Stimulated activated CD8-positive, alpha-beta memory T cell treated with anti-CD3 and anti-CD28 coated beads, Interleukin-7, amount 100 ng/mL, for 48 hours (primary cell): ENCODE data around the gene CACNA1C.

ENCODE experiments used
- DNase-seq, 2 donors: peaks; one replicate each; pipeline ENCODE4 v3.0.0-alpha.2; 2020; ENCODE audit warnings: low read depth in 1 of 2; ENCODE audit errors: extremely low read depth in 1 of 2

CACNA1C gene

DNA sequence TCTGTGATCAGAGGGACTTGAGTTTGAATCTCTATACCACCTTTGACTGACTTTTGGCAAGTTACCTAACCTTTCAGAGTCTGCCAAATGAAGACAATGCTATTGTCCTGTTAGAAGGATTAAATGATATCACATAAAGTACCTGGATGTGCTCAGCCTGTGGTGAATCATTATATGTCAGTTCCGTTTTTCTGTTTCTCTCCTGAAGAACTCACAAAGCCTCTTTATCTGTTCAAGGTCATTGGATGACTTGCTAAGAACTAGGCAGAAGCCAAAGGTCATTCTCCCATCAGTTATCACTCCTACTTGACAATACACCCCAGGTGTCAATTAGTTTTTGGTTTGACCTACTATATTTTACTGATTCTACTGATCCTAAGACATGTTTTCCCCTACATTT is 174.6 kb downstream of the CACNA1C start:
- DNase-seq: no peak

- DNase-seq: no peak
Measured at GRCh38 chr12:2228535-2228934, 175.7 kb downstream of the CACNA1C start.

DNA sequence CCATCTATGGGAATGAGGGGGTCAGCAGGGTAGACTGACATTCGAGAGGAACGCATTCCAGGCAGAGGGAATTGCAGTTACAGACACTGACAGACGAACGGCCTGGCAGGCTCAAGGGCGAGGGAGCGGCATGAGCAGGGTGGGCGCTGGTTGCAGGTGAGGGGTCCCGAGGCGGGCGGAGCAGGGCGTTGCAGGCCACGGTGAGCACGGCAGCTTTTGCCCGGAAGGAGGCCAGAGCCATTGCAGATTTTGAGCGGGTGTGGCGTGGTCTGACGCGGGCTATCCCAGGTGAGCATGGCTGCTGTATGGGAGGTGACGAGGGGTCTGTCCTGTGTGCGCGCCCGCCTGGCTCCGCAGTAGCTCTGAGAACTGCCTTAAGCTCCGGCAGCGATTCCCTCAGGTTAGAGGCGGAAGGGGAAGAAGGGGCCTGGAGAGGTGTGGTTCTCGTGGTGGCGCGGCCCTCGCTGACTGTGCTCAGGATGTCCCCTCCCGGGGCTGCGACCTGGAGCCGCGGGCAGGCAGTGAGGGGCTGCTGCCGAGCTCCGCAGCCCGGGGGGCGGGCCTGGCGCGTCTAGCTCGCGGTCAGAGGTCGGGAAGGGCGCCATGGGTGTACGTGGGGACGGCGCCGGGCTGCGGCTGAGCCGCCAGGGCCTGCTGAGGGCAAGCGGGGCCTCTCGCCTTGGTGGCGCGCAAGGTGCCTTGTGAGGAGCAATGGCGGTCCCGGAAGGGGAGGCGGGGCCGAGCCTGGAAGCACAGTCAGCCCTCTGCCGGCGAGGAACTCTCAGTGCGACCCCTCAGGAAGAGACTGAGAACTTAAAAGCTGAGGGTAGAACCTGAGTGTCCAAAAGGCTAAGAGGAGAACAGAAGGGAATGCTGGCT is 177.1 kb downstream of the CACNA1C start:
- no peak for DNase-seq

GRCh38 chr12:2231011-2231595 is 178.3 kb downstream of the CACNA1C start:
- no peak for DNase-seq

DNA sequence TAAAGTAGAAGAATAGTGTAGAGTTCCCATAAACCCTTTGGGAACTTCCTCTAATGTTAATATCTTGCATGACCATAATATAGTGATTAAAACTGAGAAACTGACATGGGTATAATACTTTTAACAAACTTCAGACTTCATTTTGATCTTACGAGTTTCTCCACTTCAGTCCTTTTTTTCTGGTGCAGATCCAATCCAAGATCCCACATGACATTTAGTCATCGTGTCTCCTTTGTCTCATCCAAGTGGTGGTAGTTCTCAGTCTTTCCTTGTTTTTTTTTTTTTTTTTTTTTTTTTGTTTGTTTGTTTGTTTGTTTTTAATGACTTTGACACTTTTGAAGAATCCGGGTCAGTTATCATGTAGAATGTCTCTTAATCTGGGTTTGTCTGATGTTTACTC is 179.2 kb downstream of the CACNA1C start:
- DNase-seq: no peak

DNA sequence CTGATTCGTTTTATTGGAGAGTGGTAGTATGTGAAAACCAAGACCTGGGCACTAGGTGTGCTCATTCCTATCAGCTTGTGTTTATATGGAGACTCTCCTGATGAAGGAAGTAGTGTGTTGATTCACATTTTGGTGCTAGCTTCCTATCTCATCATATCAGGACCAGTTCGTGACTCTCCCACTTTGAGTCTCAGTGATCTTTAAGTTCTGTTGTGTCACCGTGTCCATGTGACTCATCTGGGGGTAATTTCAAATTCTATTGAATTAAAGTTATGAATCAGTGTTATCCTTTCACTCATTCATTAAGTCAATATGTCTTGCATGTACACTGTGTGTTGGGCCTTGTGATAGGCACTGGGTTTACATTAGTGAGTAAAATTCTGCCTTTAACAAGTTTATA is 180.2 kb downstream of the CACNA1C start:
- no peak for DNase-seq

- no peak for DNase-seq
Measured at GRCh38 chr12:2234091-2234490, 181.3 kb downstream of the CACNA1C start.

- no peak for DNase-seq
Measured at GRCh38 chr12:2234646-2235350, 182.0 kb downstream of the CACNA1C start.

- DNase-seq: no peak
Measured at GRCh38 chr12:2236506-2237294, 183.9 kb downstream of the CACNA1C start.

DNA sequence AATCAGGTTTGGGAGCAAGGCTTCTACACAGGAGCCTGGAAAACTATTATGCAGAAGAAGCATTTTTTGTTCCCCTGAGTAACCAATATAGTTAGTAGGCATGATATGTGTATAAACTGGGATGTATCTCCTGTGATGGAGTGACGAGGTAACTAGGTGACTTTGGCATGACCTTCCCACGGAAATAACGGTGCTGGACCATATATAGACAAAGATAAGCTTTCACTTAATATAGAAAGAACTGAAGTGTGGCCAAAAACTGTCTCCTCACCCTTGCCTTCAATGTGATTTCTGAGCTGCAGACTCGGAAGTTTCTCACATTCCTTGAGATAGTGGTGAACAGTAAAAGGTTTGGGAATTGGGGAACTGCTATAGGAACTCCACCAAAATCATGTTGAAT is 185.3 kb downstream of the CACNA1C start:
- no peak for DNase-seq

DNA sequence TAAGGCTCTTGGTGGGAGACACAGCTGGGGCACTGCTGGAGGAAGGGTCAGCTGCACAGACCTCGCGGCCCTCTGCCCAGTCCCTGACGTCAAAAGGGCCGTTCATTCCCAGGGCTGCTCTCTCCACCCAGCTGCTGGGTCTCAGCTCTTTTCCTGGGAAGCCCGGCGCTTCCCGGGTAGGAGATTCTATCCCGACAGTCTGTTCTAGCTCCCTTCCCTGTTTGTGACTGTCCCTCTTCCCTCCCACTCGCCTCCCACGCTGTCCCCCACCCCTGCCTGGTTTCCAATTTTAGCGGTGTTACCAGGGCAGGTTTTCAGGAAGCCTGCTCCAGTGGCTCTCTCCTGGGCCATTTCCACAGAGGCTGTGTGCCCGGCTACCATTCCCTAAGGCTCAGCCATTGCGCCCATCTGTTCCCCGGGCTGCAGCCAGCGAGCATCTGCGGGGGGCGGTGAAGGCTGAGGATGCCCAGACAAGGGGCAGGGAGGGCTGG is 186.6 kb downstream of the CACNA1C start:
- no peak for DNase-seq

- DNase-seq: no peak
Measured at GRCh38 chr12:2240390-2240789, 187.6 kb downstream of the CACNA1C start.

DNA sequence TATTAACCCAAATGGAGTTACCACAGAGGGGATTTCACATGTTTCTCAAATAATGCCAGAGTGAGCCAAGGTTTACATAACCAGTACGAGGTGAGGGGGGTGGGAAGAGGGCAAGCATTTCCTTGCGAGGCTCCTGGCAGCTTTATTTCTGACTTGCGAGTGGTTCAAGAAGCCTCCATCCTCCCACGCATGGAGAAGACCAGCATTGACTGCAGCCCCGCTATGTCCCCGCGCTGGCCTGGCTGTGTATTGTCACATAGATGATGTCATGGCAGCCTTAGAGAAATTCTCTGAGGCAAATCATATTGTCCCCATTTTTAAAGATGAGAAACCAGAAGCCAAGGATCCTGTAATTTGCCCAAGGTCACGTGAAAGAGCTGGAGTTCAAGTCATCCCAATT is 188.2 kb downstream of the CACNA1C start:
- DNase-seq: no peak

DNA sequence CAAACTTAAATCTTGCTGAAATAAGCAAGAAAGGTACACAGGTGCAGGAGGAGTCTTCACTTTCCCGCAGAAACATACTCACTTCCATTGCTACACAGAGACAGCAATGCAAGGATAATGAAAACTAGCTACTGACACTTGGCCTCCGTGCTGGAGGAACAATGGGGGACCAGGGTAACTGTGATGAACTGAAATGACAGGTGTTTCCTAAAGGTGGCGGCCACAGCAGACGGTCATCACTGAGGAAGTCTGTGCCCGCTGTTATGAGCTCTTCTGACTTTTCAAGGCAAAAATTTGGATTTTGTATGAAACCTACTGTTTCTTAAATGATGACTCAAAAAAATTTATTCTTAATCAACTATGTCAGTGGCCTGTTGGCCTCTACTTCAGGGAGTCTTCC is 189.4 kb downstream of the CACNA1C start:
- DNase-seq: no peak

GRCh38 chr12:2242816-2243215 is 190.0 kb downstream of the CACNA1C start:
- no peak for DNase-seq

DNA sequence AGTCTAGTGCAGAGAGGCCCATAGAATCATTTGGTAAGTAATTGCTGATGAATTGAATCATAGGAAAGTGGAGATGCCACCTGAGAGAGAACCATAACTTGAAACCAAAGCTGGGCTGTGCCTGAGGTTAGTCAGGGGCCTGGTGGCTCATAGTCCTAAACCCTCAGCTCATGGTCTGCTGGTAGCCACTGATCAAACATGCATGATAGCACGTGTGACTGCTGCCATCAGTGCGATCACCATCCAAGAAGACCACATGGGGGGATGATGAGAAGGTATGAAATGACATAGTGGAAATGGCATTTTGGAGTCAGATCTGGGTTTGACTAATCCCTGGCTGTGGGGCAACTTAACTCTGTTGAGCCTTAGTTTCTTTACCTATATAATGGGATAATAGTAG is 190.5 kb downstream of the CACNA1C start:
- no peak for DNase-seq

GRCh38 chr12:2244013-2244861 is 191.4 kb downstream of the CACNA1C start:
- no peak for DNase-seq

DNA sequence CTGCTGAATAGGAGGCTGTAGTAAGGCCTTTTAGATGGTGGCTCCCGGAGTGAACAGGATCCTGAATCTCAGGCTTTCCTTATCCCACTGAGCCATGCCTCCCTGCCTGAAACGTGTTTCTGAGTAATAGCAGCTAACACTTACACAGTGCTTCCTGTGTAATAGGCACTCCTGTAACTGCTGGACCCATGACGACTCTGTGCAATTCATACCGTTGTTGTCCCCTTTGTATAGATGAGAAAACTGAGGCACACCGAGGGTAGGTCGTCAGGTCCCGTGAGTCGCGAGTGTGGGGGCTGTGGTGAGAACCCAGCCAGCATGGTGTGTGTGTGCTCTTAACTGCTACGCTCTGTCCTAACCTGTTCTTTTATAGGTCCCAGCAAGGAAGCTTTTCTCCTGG is 193.6 kb downstream of the CACNA1C start:
- no peak for DNase-seq

GRCh38 chr12:2247120-2247519 is 194.3 kb downstream of the CACNA1C start:
- no peak for DNase-seq

- no peak for DNase-seq
Measured at GRCh38 chr12:2247596-2247995, 194.8 kb downstream of the CACNA1C start.
